Activated CD4-positive, CD25-positive, alpha-beta regulatory T cell treated with anti-CD3 and anti-CD28 coated beads, Interleukin-2, amount 50 U/mL, for 72 hours (primary cell): Measurements from ENCODE around the gene EGF.
"Not testable (repeated sequence)": the region's sequence is repeated elsewhere in the genome, so short reads cannot be mapped to it uniquely, and the experiment has no call there.

Source experiments
- DNase-seq: peaks from one replicate; pipeline ENCODE4 v3.0.0; 2021

Gene EGF

GRCh38 chr4:109998867-109999584, 86.3 kb downstream of the EGF start:
- no peak for DNase-seq

- DNase-seq, result no peak
Measured at GRCh38 chr4:109999585-109999912, 86.9 kb downstream of the EGF start.

- DNase-seq, result no peak
Measured at GRCh38 chr4:110002326-110002725, 89.6 kb downstream of the EGF start.

DNA sequence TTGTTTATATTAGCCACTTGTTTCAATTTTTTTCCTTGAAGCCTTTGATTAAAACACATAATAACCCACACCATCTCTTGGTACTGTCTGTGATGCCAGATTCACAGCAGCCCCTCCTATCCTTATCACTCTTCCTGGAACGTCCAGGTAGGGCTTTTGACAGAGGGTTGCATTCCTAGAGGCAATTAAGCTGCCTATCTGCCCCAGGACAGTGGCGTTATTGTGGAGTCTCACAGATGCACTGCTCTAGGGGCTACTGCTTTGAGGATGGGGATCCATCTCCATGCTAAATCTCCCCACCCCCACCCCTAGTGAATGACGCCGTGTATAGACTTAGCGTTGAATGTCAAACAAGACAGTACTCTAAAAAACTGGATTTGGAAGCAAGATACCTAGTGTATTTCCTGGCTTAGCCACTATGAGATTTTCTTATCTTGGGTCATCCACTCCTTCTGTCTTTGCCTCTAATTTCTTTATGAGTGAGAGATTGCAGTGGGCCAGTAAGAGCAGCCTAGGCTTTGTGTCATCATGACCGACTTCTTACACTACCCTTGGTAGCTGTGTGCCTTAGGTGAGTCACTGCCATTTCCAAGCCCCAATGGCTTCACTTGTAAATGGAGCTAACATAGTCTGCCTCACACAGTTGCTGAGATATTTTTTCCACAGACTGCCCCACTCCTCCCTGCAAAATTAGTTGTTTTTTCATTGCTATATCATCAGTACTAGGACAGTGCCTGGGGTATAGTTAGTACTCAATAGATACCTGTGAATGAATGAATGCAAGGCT, 90.9 kb downstream of the EGF start:
- no peak for DNase-seq

DNA sequence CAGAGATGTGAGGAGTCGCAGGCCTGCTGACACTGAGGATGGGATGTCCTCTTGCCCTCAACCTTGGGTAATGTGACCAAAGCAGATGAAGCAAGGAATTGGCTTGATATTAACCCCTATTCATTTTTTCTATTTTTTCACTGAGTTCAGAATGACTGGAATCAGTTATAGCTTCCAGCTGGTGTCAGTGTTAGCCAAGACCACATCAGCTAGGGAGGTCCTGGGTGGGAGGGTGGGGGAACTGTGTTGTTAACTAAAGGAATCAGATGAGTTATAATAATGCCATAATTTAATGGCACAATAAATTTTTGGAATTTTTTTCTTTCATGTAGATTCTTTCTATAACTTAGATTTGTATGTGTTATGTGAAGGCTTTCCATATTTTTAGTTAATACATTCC, 91.9 kb downstream of the EGF start:
- DNase-seq, result no peak

GRCh38 chr4:110005461-110006056, 92.9 kb downstream of the EGF start:
- DNase-seq, result no peak

GRCh38 chr4:110007217-110007616, 94.5 kb downstream of the EGF start:
- no peak for DNase-seq

GRCh38 chr4:110008540-110008939, 95.9 kb downstream of the EGF start:
- no peak for DNase-seq

DNA sequence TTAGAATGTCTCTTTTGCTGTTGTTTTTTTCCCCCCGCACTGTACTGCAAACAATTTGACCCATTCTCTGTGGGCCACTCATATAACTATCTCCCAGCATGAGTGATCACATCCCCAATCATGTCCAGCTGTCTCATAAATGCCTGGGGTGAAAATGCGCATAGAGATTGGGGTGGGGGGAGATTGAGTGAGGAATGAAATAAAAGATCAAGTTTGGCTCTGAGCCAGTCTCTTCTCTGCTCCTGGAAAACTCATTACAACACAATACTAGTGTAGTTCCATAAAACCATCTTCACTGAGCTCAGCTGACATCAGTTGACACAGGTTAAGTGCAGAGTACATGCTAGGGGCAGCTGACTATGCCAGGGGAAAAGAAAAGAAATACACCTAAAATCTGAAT, 96.9 kb downstream of the EGF start:
- DNase-seq, result no peak

- DNase-seq, result no peak
Measured at GRCh38 chr4:110010797-110011196, 98.1 kb downstream of the EGF start.

DNA sequence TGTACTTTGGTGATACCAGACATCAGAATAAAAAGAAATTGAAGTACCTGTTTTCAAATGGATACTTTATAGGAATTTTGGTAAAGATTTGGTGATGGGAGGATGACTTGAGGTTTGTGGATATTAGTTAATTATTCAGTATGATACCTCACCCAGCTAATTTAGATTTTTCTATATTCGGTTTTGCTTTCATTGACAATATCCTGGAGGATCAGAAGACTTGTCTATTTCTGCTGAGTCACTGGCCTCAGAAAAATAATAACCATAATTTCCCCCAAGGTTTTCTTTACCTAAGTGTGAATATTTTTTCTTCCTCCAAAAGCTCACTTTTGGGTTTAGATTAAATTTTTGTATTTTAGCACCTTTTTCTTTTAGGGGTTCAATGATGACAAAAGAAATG, 100.2 kb downstream of the EGF start:
- no peak for DNase-seq

DNA sequence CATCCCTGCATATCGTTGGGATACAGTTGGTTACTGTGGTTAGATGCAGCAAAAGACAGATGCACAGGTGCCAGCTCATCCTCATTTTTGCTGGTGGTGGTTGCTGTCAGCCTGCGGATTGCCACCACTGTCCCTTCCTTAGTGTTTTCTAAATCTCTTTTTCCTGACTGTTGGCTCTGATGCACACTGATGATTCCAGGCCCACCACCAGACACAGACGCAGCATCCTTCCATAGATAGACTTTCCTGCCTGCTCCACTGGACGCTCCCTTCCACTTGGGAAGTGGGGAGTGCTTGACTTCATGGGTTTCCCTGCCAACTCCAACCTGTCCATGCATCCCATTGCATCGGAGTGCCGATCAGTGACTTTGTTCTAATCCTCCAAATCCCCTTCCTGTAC, 101.5 kb downstream of the EGF start:
- DNase-seq, result no peak

- DNase-seq, result no peak
Measured at GRCh38 chr4:110019153-110019552, 106.5 kb downstream of the EGF start.

DNA sequence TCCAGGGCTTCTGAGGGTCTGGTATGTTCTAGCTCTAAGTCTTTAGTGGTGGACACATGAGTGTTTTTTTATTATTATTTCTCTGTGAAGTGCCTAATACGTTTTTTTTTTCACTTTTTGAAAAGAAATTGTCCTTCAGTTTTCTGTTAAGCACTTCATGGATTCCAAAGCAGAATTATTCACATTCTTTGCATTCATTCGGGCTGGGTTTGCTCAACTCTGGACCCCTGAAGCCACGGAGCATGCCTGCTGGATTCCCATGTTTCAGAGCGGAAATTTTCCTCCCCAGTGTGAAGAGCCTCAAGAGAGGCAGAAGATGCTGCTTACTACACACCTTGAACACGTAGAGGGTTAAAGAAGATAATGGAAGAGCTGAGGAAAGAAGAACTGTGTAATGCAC, 107.5 kb downstream of the EGF start:
- DNase-seq, result no peak

- DNase-seq, result no peak
Measured at GRCh38 chr4:110020646-110021443, 108.2 kb downstream of the EGF start.

GRCh38 chr4:110022457-110022856, 109.8 kb downstream of the EGF start:
- no peak for DNase-seq

DNA sequence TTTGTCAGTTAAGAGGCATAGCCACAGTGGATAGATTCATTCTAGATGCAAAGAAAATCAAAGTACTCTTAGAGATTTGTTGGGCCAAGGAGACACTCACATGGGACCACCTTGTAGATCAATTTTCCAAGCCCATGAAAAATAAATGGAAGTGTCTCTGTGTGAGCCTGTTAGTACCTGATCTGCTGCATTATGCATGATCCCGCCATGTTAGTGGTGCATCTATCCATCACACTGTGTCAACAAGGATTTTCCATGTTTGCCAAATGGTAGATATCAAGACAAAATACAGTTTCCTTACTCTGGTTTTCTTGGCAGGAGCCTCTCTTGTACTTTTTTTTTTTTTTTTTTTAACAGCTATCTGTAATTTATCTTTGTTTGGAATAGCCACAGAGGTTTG, 112.4 kb downstream of the EGF start:
- DNase-seq, result no peak

DNA sequence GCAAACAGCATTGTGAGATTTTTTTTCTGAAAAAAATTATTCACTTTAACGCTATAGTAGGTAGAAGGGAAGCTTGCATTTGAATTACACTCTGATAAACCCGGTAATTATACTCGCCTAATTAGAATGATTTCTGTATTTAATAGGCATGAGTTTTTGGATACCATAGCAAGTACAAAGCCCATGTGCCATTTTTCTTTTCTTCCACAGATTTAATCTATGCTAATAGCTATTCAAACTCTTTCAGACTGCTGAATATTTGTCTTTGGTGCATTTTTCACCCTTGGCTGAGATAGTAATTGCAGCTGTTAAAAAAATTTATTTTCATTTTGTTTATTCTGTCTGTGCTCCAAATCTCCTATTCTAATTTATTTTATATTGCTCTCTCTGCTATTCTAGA, 113.0 kb downstream of the EGF start:
- no peak for DNase-seq

GRCh38 chr4:110032603-110033002, 119.9 kb downstream of the EGF start:
- DNase-seq, result no peak

DNA sequence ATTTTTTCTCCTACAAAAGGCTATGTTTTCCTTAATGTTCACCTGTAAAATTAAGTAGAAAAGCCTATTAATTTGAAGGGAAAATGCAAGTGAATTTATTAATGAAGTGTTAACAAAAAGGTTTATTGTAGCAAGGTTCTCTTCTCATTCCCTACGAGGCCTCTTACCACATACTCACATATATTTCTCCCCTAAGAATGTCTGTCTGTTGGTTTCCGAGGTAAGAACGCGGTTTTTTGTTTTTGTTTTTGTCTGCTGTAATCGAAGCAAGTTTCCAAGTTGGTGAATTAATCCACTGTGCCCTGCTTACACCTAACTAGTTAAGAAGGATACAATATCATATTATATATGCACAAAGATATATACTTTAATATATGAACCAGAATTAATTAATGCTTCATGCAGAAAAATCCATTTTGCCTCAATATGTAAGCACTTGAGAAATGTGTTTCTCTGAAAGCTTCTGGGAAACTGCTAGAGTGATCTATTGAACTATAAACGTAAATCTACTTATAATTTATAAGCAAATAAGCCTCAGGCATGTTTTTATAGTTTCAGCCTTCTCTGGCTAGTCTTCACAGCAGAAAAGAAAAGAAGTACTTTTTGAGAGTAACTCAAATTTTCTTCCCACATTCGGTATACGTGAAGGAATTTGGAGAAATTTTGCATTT, 120.8 kb downstream of the EGF start:
- no peak for DNase-seq

GRCh38 chr4:110034026-110034393, 121.3 kb downstream of the EGF start:
- DNase-seq, result no peak

- DNase-seq, result not testable (repeated sequence)
Measured at GRCh38 chr4:110039164-110039563, 126.5 kb downstream of the EGF start.

GRCh38 chr4:110041735-110042134, 129.1 kb downstream of the EGF start:
- DNase-seq, result no peak
